Subcutaneous adipose tissue (tissue), 4 donors: ENCODE data around the gene PROSER2. TPM values are rescaled to one million over a fixed set of nuclear protein-coding genes. Genes with fewer than 3 reads are reported as not detected.

ENCODE experiments used
- total RNA-seq, 4 donors: library from RNA; depleted of rRNA; stranded (reverse); fragments of >200 nt; gene quantifications; one replicate each; pipeline ENCODE4 v1.1.0, GENCODE V29; 2016
- TF ChIP-seq, protein P1 (sequence below): fragments of 450-650 bp; IDR thresholded peaks from one replicate; pipeline ENCODE4 v1.5.1; 2016; ENCODE audit warnings: low read depth, mild to moderate bottlenecking, control low read depth, antibody characterized with exemption, moderate library complexity

PROSER2 gene
- total RNA-seq, 4 donors from 2014 or later: 3.4 to 8.1 (median 5.3) TPM

DNA sequence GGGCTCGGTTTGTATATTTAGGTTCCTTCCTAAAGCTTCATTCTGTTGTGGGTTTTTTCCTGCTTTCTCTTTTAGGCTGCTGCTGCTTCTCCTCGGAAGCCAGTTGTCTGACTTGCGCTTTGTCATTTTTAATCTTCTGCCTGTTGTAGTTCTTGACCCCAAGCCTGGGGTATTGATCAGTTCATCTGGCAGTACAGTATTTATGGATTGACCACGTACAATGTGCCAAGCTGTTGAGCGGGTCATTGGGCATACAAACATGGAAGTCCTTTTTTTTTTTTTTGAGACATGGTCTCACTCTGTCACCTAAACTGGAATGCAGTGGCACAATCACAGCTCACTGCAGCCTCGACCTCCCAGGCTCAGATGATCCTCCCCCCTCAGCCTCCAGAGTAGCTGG is 4.3 kb downstream of the PROSER2 start:
- TF ChIP-seq, protein P1, sequence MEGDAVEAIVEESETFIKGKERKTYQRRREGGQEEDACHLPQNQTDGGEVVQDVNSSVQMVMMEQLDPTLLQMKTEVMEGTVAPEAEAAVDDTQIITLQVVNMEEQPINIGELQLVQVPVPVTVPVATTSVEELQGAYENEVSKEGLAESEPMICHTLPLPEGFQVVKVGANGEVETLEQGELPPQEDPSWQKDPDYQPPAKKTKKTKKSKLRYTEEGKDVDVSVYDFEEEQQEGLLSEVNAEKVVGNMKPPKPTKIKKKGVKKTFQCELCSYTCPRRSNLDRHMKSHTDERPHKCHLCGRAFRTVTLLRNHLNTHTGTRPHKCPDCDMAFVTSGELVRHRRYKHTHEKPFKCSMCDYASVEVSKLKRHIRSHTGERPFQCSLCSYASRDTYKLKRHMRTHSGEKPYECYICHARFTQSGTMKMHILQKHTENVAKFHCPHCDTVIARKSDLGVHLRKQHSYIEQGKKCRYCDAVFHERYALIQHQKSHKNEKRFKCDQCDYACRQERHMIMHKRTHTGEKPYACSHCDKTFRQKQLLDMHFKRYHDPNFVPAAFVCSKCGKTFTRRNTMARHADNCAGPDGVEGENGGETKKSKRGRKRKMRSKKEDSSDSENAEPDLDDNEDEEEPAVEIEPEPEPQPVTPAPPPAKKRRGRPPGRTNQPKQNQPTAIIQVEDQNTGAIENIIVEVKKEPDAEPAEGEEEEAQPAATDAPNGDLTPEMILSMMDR: no peak

DNA sequence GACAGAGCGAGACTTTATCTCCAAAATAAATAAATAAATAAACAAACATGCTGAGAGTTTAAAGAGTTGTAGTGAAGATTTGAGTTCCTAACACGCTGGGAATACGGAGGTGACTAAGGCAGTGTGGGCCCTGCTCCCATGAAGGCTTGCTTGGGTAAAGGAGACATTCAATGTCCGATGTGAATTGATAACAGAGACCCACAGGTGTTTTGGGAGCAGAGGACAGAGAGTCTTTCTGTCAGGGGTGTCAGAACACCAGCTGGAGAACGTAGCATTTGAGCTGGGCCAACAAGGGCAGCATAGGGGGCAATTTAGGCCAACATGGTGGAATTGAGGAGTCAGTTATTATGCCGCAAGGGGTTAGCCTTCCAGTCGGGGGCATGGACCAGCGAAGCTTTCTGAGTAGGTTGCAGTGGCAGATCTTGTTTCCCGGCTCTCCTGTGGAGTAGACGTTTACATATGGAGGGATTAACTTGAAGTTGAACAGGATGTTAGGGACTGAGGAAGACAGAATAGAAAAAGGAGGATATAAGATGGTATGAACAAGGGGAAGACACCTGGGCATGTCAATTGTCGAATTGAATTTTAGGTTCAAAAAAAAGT is 5.6 kb downstream of the PROSER2 start:
- TF ChIP-seq, protein P1: no peak

DNA sequence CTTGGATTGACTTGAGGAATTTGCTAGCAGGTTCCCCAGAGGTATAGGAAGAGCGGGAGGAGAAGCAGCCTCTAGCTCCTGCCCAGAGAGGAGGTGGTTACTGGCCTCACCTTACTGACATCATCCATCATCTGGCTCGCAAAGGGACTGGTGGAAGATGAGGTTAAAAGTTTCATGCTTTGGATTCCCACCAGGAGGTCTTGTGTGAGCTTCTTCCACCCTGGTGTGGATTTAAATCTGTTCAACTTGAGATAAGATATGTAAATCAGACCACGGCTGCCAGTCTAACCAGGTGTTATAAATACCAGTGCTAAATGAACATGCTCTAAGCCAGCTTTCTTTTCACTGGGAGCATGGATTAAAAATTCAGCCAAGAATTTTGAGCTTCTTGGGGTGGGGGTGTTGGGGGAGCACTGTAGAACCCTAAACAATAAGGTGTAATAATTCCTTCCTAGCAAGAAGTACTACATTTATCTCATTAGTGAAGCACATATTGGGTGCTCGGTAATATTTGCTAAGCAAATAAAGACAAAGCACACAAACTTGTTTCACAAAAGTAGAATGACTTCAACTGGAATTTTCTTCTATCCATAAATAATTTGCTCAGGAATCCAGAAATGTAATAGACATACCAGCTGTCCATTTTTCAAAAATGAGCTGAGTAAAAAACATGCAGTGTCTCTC is 7.8 kb downstream of the PROSER2 start:
- TF ChIP-seq, protein P1: no peak

DNA sequence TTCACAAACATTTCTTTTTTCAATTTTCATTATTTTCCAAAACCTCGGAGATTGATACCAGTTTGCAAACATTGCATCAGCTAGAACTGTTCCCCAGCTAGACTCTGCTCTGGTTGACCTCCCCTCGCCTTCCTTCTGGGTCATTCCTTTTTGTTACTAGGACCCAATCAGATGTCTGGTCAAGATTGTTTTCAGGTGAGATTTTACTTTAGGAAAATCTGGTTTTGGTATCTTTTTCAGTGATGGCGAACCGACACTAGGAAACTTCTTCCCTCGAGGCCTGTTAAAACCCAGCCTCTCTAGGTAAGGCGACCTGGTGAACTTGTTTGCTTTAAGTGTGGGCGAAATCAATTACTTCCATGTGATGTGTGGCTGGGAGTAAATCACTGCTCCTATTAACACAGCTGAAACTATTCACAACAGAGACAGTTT is 8.4 kb downstream of the PROSER2 start:
- TF ChIP-seq, protein P1: no peak

DNA sequence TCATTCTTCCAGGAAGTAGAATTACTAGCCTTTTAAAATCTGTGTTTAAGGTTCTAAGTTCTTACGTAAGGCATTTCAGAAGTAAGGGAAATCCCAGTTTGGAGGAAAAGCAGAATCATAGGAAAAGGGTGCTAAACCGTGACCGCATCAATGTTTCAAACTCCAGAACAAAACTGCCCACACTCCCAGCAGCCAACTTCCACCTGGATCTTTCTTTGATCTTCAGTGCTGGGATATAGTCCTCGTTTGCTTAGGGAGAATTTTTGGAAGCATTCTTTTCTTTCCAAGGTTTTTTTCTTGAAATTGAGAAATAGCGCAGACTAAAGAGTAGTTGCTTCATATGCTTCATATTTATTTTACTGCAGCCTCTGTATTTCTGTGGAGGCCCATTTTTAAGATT is 8.9 kb downstream of the PROSER2 start:
- TF ChIP-seq, protein P1: no peak

DNA sequence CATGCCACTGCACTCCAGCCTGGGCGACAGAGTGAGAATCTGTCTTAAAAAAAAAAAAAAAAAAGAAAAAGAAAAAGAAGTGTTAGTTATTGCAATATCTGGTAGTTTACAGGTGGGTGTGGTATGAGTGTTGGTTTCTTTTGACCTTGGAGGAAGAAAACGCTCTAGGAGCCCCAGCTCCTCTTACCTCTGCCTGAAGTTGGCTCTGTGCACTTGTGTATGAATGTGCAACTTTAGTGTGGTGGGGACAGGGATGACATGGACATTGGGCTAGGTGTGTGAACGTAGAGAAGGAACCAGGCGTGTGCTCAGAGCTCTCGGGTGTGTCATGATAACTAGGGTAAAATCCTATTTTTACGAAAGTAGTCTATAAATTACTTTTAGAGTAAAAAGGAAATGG is 11.9 kb downstream of the PROSER2 start:
- TF ChIP-seq, protein P1: no peak

DNA sequence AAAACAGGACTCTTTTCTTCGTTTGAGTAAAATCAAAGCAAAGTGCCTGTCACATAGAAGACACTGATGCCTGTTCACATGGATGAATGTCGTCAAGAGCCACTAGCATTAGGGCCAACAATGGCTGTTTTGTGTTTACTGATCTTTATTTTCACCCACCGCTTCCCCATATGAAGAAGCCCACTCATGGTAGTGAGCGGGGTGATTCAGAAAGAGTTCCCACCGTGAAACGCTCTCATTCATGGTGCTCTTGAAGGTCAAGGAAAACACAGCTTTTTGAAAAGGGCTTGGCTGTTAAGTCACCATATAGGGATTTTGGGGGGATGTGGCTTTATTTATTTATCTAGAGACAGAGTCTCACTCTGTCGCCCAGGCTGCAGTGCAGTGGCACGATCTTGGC is 12.5 kb downstream of the PROSER2 start:
- TF ChIP-seq, protein P1: no peak
